Right atrium auricular region (tissue), 2 donors: ENCODE results near the gene PHIP. TPM values are rescaled to one million over a fixed set of nuclear protein-coding genes. Genes with fewer than 3 reads are reported as not detected.

ENCODE experiments used
- DNase-seq: peaks from one replicate; pipeline ENCODE4 v3.0.0-alpha.2; 2019; ENCODE audit warnings: low spot score
- H3K27ac ChIP-seq, 2 donors: fragments of 200-600 bp; sonication (generic); 1 replicate in 1 of 2; 2 replicates in 1 of 2; pipeline ENCODE4 v1.5.1; 2016 to 2019
- H3K27me3 ChIP-seq, 2 donors: fragments of 200-600 bp; sonication (generic); one replicate each; pipeline versions ENCODE4 v1.5.1 to v1.6.0; 2017 to 2019
- H3K36me3 ChIP-seq: fragments of 200-600 bp; sonication (generic); one replicate; pipeline ENCODE4 v1.5.1; 2016
- H3K4me1 ChIP-seq, 2 donors: fragments of 200-600 bp; sonication (generic); one replicate each; pipeline versions ENCODE4 v1.5.1 to v1.6.0; 2017 to 2019
- H3K4me3 ChIP-seq, 2 donors: fragments of 200-600 bp; sonication (generic); 1 replicate in 1 of 2; 2 replicates in 1 of 2; pipeline ENCODE4 v1.5.1; 2017 to 2019; ENCODE audit warnings: mild to moderate bottlenecking in 1 of 2, moderate library complexity in 1 of 2
- H3K9me3 ChIP-seq, 2 donors: fragments of 200-600 bp; sonication (generic); one replicate each; pipeline ENCODE4 v1.5.1; 2019
- CTCF ChIP-seq, 2 donors: fragments of 200-600 bp; sonication (generic); IDR thresholded peaks; one replicate each; pipeline ENCODE4 v1.5.1; 2019; ENCODE audit warnings: antibody characterized with exemption in 2 of 2
- total RNA-seq, 2 donors: library from RNA; depleted of rRNA; stranded (reverse); fragments of >200 nt; gene quantifications; one replicate each; pipeline ENCODE4 v1.1.0, GENCODE V29; 2016

PHIP gene
- total RNA-seq, 2 donors from 2014 or later: 15.2 to 15.3 TPM

- Histone ChIP-seq H3K36me3 (peaks cover 32% of the 10 kb centered on the region), H3K9me3 (no peaks in the 10 kb centered on the region), H3K4me1 (no peaks in the 10 kb centered on the region), H3K27me3 (no peaks in the 10 kb centered on the region), H3K4me3 (no peak overlapping the region), H3K27ac (peak overlapping the region in 1 of 2 donors; percentile 53)
- no peak for DNase-seq
- no peak for TF ChIP-seq CTCF (IDR thresholded peaks at IDR 0.05)
Measured at GRCh38 chr6:78984225-78984950, 93.7 kb downstream of the PHIP start.

GRCh38 chr6:78967191-78967590, 110.9 kb downstream of the PHIP start:
- peaks cover 65% of the 10 kb centered on the region for H3K36me3 ChIP-seq

GRCh38 chr6:78966542-78966941, 111.5 kb downstream of the PHIP start:
- TF ChIP-seq CTCF (IDR thresholded peaks at IDR 0.05): no peak
- H3K4me3 ChIP-seq: no peak overlapping the region
- no peaks in the 10 kb centered on the region for H3K9me3 ChIP-seq
- H3K4me1 ChIP-seq: no peaks in the 10 kb centered on the region
- no peak for DNase-seq
- no peak overlapping the region for H3K27ac ChIP-seq
- no peaks in the 10 kb centered on the region for H3K27me3 ChIP-seq
- H3K36me3 ChIP-seq: peaks cover 71% of the 10 kb centered on the region

More at GRCh38 chr6:78967191-78967590, 110.9 kb downstream of the PHIP start:
- no peaks in the 10 kb centered on the region for H3K4me1 ChIP-seq
- no peaks in the 10 kb centered on the region for H3K27me3 ChIP-seq
- no peak for DNase-seq
- H3K9me3 ChIP-seq: no peaks in the 10 kb centered on the region
- TF ChIP-seq CTCF (IDR thresholded peaks at IDR 0.05): no peak
- no peak overlapping the region for H3K27ac ChIP-seq
- no peak overlapping the region for H3K4me3 ChIP-seq

- Histone ChIP-seq H3K27ac (no peak overlapping the region), H3K4me3 (no peak overlapping the region), H3K36me3 (peaks cover 67% of the 10 kb centered on the region), H3K9me3 (no peaks in the 10 kb centered on the region), H3K4me1 (no peaks in the 10 kb centered on the region), H3K27me3 (no peaks in the 10 kb centered on the region)
- no peak for DNase-seq
- no peak for TF ChIP-seq CTCF (IDR thresholded peaks at IDR 0.05)
Measured at GRCh38 chr6:78962448-78962847, 115.6 kb downstream of the PHIP start.

GRCh38 chr6:78954740-78955139, 123.3 kb downstream of the PHIP start:
- no peak overlapping the region for H3K4me3 ChIP-seq
- no peak for TF ChIP-seq CTCF (IDR thresholded peaks at IDR 0.05)
- no peaks in the 10 kb centered on the region for H3K4me1 ChIP-seq
- DNase-seq: no peak
- H3K27ac ChIP-seq: no peak overlapping the region
- no peaks in the 10 kb centered on the region for H3K9me3 ChIP-seq
- no peaks in the 10 kb centered on the region for H3K27me3 ChIP-seq
- peaks cover 61% of the 10 kb centered on the region for H3K36me3 ChIP-seq

GRCh38 chr6:78953798-78954197, 124.3 kb downstream of the PHIP start:
- Histone ChIP-seq H3K27ac (no peak overlapping the region), H3K9me3 (peaks cover 0 to 5% of the 10 kb centered on the region in 2 donors), H3K4me1 (no peaks in the 10 kb centered on the region), H3K27me3 (no peaks in the 10 kb centered on the region), H3K4me3 (no peak overlapping the region), H3K36me3 (peaks cover 63% of the 10 kb centered on the region)
- no peak for DNase-seq
- no peak for TF ChIP-seq CTCF (IDR thresholded peaks at IDR 0.05)
